Psoas muscle (tissue), 8 donors: ENCODE measurements around the gene VAMP5. TPM values are rescaled to one million over a fixed set of nuclear protein-coding genes. Genes with fewer than 3 reads are reported as not detected.
A peak's percentile ranks its signal among the peaks of the same experiment; 100 is the strongest.

Experiments
- ATAC-seq, 4 donors: fragments of 200-7000 bp; cut with Tn5 transposase; one replicate each; pipeline ENCODE4 v1.9.1; 2020; ENCODE audit warnings: moderate library complexity in 3 of 4, mild to moderate bottlenecking in 2 of 4
- DNase-seq, 2 donors: peaks; one replicate each; pipeline ENCODE4 v3.0.0-alpha.2; 2020
- H3K27ac ChIP-seq: fragments of 200-600 bp; one replicate; pipeline ENCODE4 v1.8.0; 2022
- H3K27me3 ChIP-seq, 3 donors: fragments of 200-600 bp in 1 of 3; one replicate each; pipeline versions ENCODE4 v1.6.1 to v1.8.0; 2013 to 2022; ENCODE audit warnings: low read length in 2 of 3, mild to moderate bottlenecking in 2 of 3, moderate library complexity in 1 of 3; ENCODE audit not compliant: insufficient read depth in 3 of 3
- H3K36me3 ChIP-seq, 2 donors: fragments of 200-600 bp in 1 of 2; one replicate each; pipeline versions ENCODE4 v1.6.1 to v1.8.0; 2013 to 2022; ENCODE audit warnings: low read depth in 1 of 2, mild to moderate bottlenecking in 1 of 2, moderate library complexity in 1 of 2; ENCODE audit not compliant: insufficient read depth in 1 of 2
- H3K4me1 ChIP-seq: fragments of 200-600 bp; one replicate; pipeline ENCODE4 v1.8.0; 2022
- H3K4me3 ChIP-seq: fragments of 200-600 bp; one replicate; pipeline ENCODE4 v1.8.0; 2022; ENCODE audit warnings: mild to moderate bottlenecking
- H3K9me3 ChIP-seq: fragments of 200-600 bp; one replicate; pipeline ENCODE4 v1.8.0; 2022
- WGBS, 3 donors: extraction: QIAGEN DNeasy Blood & Tissue Kit; methylation state at CpG; one replicate each; pipeline versions ENCODE4 v1.1.6 to v1.1.7; 2013; 5-methylcytosine and 5-hydroxymethylcytosine counted together
- intact Hi-C, 2 donors: fragments of 100-400 bp; cut with DNase I; formaldehyde crosslinking; loops; one replicate each; pipeline versions ENCODE4 v1.11.0 to v1.14.2; 2022
- polyA plus RNA-seq, 3 donors: library from polyadenylated mRNA; stranded (reverse); fragments of 200-250 nt; gene quantifications; one replicate each; pipeline ENCODE4 v1.2.3, GENCODE V29; 2013
- total RNA-seq, 4 donors: library from RNA; stranded (reverse); fragmentation: NEBNext Ultra II Directional in 2 of 4; extraction: Animal tissue kit (Norgen Biotek cat#: 25700) in 2 of 4; gene quantifications; one replicate each; pipeline versions ENCODE4 v1.2.1 to v1.2.4, GENCODE V29; 2021 to 2023
- TF ChIP-seq, protein P1 (sequence below): fragments of 200-600 bp; IDR thresholded peaks from one replicate; pipeline ENCODE4 v1.8.0; 2022; ENCODE audit warnings: antibody characterized with exemption
- donor health status: healthy with polysubstance abuse.
- donor health status: DM: no; HTN: no; CAD: no; lungs with moderate emphysema.
- donor health status: Bipolar disorder and iron deficiency.
- donor health status: healthy.
- donor health status: DM: yes; HTN: yes; CAD: no.
- donor health status: DM: no; HTN: no; CAD: no.
- donor health status: DM: no; HTN: no; CAD: no.
- donor health status: DM: yes; HTN: yes; CAD: no.

VAMP5 gene
- total and polyA plus RNA-seq, 7 donors = 58.1 to 149 (median 95.0) TPM

DNA sequence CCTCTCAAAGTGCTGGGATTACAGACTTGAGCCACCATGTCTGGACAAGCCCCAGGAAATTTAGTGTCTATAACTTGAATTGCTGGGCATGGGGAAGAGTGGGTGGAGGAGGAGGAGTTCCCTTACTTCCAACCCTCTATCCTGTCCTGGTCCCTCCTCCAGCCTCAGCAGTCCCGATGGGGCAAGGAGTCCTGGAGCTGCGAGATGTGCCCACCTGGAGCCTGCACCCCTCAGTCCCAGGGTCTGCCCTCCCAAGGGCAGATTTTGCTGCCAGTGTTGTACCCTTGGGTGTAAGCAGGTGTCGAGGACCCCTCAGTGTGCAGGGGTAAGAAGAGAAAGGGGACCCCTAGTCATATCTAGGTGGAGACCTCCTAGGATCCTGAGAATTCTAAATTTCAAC lies 4.0 kb upstream of the VAMP5 start:
- DNase-seq (peak in 1 of 2 donors; percentile 14), ATAC-seq (no peak)
- Histone ChIP-seq H3K27me3 (no peaks in the 10 kb centered on the region), H3K27ac (peak overlapping the region; percentile 73), H3K4me3 (no peak overlapping the region), H3K36me3 (no peaks in the 10 kb centered on the region), H3K9me3 (no peaks in the 10 kb centered on the region), H3K4me1 (peaks cover 36% of the 10 kb centered on the region)
- 78 to 93% (median 83%) methylated on average over 3 of the region's 3 CpGs for WGBS, 3 donors
- TF ChIP-seq, protein P1, sequence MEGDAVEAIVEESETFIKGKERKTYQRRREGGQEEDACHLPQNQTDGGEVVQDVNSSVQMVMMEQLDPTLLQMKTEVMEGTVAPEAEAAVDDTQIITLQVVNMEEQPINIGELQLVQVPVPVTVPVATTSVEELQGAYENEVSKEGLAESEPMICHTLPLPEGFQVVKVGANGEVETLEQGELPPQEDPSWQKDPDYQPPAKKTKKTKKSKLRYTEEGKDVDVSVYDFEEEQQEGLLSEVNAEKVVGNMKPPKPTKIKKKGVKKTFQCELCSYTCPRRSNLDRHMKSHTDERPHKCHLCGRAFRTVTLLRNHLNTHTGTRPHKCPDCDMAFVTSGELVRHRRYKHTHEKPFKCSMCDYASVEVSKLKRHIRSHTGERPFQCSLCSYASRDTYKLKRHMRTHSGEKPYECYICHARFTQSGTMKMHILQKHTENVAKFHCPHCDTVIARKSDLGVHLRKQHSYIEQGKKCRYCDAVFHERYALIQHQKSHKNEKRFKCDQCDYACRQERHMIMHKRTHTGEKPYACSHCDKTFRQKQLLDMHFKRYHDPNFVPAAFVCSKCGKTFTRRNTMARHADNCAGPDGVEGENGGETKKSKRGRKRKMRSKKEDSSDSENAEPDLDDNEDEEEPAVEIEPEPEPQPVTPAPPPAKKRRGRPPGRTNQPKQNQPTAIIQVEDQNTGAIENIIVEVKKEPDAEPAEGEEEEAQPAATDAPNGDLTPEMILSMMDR = no peak
- intact Hi-C loops = no loop called here

DNA sequence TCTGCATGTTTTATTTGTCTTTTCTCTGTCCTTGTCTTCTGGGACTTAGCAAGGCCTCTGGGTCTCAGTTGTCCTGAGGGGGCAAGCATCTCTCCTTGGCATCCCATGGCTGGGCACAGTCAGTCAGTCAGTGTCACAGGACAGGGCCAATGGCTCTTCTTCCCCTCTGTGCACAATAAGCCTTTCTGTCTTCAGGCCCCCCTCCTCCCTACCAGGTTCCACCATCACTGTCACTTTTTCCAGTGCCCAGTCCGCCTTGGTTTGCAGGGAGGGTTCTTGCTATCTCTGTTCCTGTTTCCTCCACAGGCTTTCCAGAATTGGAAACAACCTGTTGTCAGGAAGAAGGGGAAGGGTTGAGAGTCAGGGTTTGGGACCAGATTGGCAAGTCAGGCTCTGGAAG lies 1.7 kb upstream of the VAMP5 start:
- WGBS, 3 donors = 68 to 81% (median 71%) methylated on average over 1 of the region's 1 CpG
- Histone ChIP-seq H3K27ac (no peak overlapping the region), H3K4me3 (no peak overlapping the region), H3K9me3 (no peaks in the 10 kb centered on the region), H3K36me3 (no peaks in the 10 kb centered on the region), H3K27me3 (no peaks in the 10 kb centered on the region), H3K4me1 (peaks cover 51% of the 10 kb centered on the region)
- TF ChIP-seq, protein P1 = no peak
- DNase-seq (peak in 1 of 2 donors; percentile 17), ATAC-seq (no peak)
- intact Hi-C loops = no loop called here

DNA sequence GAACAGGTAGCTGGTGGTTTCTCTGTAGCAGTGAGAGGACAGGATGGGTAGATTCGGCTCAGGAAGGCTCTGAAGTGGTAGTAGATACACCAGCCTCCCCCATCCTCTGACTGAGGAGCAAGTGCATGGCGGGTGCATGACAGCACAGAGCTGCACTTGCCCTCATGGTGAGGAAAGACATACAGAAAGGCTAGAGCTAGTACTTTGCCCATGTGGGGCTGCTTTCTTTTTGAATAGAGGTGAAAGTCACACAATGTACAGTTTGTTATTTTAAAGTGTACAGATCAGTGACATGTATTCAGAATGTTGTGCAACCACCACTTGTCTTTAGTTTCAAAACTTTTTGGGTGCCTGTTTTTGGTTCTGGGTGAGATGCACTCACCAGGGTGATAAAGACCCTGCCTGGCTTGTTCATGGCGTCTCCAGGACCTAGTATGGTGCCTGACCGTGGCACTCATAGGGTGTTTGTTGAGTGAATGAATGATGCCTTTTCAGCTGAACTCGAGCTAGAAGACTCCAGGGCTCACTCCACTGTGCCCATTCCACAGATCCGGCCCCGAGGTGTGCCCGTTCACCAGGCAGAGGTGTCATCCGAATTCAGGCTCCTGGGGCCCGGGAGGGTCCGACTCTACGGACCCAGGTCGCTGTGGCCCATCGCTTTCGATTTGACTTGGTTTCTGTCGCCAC lies 421 bp upstream of the VAMP5 start:
- TF ChIP-seq, protein P1 = no peak
- Histone ChIP-seq H3K4me1 (peaks cover 50% of the 10 kb centered on the region), H3K4me3 (peak overlapping the region; percentile 81), H3K9me3 (no peaks in the 10 kb centered on the region), H3K36me3 (no peaks in the 10 kb centered on the region), H3K27ac (peak overlapping the region; percentile 89), H3K27me3 (no peaks in the 10 kb centered on the region)
- ATAC-seq (no peak), DNase-seq (peak in 1 of 2 donors; percentile 29)
- 22 to 30% (median 22%) methylated on average over 16 of the region's 16 CpGs for WGBS, 3 donors
- intact Hi-C loops = no loop called here

DNA sequence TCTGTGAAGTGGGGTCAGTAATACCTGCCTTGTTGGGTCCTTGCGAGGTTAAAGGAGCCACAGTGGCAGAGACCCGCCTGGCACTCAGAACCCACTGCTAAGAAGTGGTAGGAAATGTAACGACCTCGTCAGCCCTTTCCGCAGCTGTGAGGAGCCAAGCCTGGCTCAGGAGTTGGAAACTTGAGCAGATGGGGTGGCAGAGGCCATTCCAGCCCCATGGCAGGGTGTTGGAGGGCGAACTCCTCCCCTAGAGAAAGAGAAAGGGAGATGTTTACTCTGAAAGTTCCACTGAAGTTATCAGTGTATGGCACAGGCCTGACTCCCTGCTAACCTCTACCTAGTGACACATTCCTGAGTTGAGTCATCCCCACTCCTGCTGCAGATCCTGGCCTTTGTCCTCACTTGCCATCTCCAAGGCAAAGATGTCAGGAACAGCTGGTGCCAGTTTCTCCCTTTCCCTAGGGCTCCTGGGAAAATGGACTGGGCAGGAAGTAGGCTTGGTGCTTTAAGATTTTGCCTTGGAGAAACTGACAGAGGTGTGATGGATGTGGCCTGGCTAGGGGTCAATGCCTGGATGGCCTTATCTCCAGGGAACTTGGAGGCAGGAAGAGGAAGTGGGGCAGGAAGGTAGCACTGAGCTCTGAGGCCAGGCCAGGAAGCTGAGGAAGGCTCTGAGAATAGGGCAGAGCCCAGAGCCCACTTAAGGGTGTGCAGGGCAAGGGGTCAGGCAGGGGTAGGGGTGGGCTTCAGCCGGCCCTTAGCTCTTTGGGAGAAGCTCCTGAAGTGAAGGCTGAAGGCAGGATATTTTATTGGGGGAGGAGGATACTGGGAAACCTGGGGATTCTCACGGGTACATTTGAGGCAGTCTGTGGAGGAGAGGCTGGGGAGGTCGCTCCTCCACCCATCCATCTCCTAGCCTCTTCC lies 888 bp downstream of the VAMP5 start:
- WGBS, 3 donors = 13 to 23% (median 19%) methylated on average over 9 of the region's 9 CpGs
- Histone ChIP-seq H3K4me3 (peak overlapping the region; percentile 81), H3K4me1 (peaks cover 54% of the 10 kb centered on the region), H3K27me3 (no peaks in the 10 kb centered on the region), H3K36me3 (no peaks in the 10 kb centered on the region), H3K27ac (peak overlapping the region; percentile 89), H3K9me3 (no peaks in the 10 kb centered on the region)
- peak; percentile 88 to 92 (median 90) for ATAC-seq
- intact Hi-C loops = loop anchor here in 1 of 2 donors (1.0 kb wide), 1 partner anchor 46 kb away; the partner anchor contains the start of gene MAT2A
- DNase-seq = peak; percentile 45 to 61
- TF ChIP-seq, protein P1 = no peak
